OCI-LY7 (cell line): Measurements from ENCODE around the gene PADI4. TPM values are rescaled to one million over a fixed set of nuclear protein-coding genes. Genes with fewer than 3 reads are reported as not detected.

Experiments
- BruUV-seq: library from RNA; stranded (reverse); fragments of 400-500 nt; replicated peaks from 2 replicates; lab custom pipeline; 2021; lab: Mats Ljungman, UMichigan
- CTCF ChIA-PET: fragments of 300-600 bp; sonication (Branson Sonifier 250); formaldehyde crosslinking; loops from one replicate; lab custom pipeline; 2022; ENCODE audit warnings: antibody characterized with exemption; ENCODE audit not compliant: unreplicated experiment; lab: Charles Lee
- POLR2A ChIA-PET: fragments of 300-600 bp; sonication (Branson Sonifier 250); formaldehyde crosslinking; loops from one replicate; lab custom pipeline; 2022; ENCODE audit warnings: antibody characterized with exemption; lab: Charles Lee
- DNase-seq: peaks from one replicate; pipeline ENCODE4 v3.0.0-alpha.2; 2015; ENCODE audit warnings: low spot score
- H2AFZ ChIP-seq: fragments of 200-600 bp; sonication (generic), shearing (Covaris generic); 2 replicates; pipeline ENCODE4 v1.6.1; 2014; ENCODE audit warnings: mild to moderate bottlenecking, antibody characterized with exemption, low read length, moderate library complexity
- H3K27ac ChIP-seq: fragments of 200-600 bp; sonication (generic); 2 replicates; pipeline ENCODE4 v1.5.1; 2014; ENCODE audit warnings: mixed run types, low read depth, mild to moderate bottlenecking, moderate library complexity, low read length, inconsistent platforms; ENCODE audit not compliant: poor library complexity, severe bottlenecking
- H3K36me3 ChIP-seq: fragments of 200-600 bp; sonication (generic); 2 replicates; pipeline ENCODE4 v1.6.1; 2014; ENCODE audit warnings: mild to moderate bottlenecking, antibody characterized with exemption, low read length, moderate library complexity, mixed read lengths; ENCODE audit not compliant: insufficient read depth
- H3K4me1 ChIP-seq: fragments of 200-600 bp; sonication (generic); 2 replicates; pipeline ENCODE4 v1.5.1; 2014; ENCODE audit warnings: mild to moderate bottlenecking, low read length; ENCODE audit not compliant: insufficient read depth, poor library complexity, severe bottlenecking
- H3K4me2 ChIP-seq: fragments of 200-600 bp; sonication (generic); 2 replicates; pipeline ENCODE4 v1.6.1; 2014; ENCODE audit warnings: mild to moderate bottlenecking, low read length
- H3K4me3 ChIP-seq: fragments of 200-600 bp; sonication (generic); 2 replicates; pipeline ENCODE4 v1.5.1; 2014; ENCODE audit warnings: mild to moderate bottlenecking, low read depth, low read length; ENCODE audit not compliant: poor library complexity, severe bottlenecking
- H3K79me2 ChIP-seq: fragments of 200-600 bp; sonication (generic); 2 replicates; pipeline ENCODE4 v1.6.1; 2016; ENCODE audit warnings: low read depth, mild to moderate bottlenecking, low read length, moderate library complexity, mixed read lengths; ENCODE audit not compliant: insufficient read depth
- H3K9me2 ChIP-seq: fragments of 200-600 bp; sonication (generic); 2 replicates; pipeline ENCODE4 v1.6.1; 2016; ENCODE audit warnings: mild to moderate bottlenecking, low read length, mixed read lengths; ENCODE audit not compliant: insufficient read depth
- H3K9me3 ChIP-seq: fragments of 200-600 bp; sonication (generic); 2 replicates; pipeline ENCODE4 v1.6.1; 2014; ENCODE audit warnings: mild to moderate bottlenecking, mixed run types, low read length, mixed read lengths
- H4K20me1 ChIP-seq: fragments of 200-600 bp; sonication (generic); 2 replicates; pipeline ENCODE4 v1.6.1; 2014; ENCODE audit warnings: mild to moderate bottlenecking, antibody characterized with exemption, low read length, moderate library complexity, mixed read lengths; ENCODE audit not compliant: insufficient read depth
- EZH2phosphoT487 ChIP-seq: fragments of 200-600 bp; sonication (generic); IDR thresholded peaks from 2 replicates; pipeline ENCODE4 v1.6.1; 2018; ENCODE audit warnings: low read depth, borderline replicate concordance, mild to moderate bottlenecking, mixed run types, antibody characterized with exemption, low read length, moderate library complexity, mixed read lengths
- intact Hi-C: fragments of 100-400 bp; cut with micrococcal nuclease; formaldehyde crosslinking; loops from one replicate; pipeline ENCODE4 v1.10.0; 2022; ENCODE audit not compliant: unreplicated experiment
- total RNA-seq, 2 experiments: library from RNA; depleted of rRNA in 1 of 2; stranded (reverse); fragments of >200 nt in 1 of 2; shearing (Covaris generic) in 1 of 2; gene quantifications; 2 replicates each; pipeline ENCODE4 v1.2.3, GENCODE V29; 2014 to 2022
- TF ChIP-seq, protein P1 (sequence below): fragments of 200-600 bp; sonication (generic); conservative IDR thresholded peaks from 2 replicates; pipeline ENCODE4 v1.5.1; 2014; ENCODE audit warnings: mild to moderate bottlenecking, antibody characterized with exemption, low read length, moderate library complexity, mixed read lengths

PADI4 gene
- total RNA-seq, 2 experiments from 2014 or later: 0.19 TPM; not detected in 1

DNA sequence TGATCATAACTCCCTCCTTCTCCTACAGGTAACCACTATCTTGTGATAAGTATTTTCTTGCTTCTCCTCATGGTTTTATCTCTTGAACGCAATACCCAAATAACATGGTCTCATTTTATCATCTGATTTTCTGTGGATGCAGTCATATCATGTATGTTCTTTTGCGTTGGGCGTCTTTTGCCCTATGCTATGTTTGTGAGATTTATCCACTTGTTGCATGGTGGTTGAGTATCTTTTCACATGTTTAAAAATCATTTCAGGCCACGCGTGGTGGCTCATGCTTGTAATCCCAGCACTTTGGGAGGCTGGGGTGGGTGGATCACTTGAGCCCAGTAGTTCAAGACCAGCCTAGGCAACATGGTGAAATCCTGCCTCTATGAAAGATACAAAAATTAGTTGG, 43.5 kb upstream of the PADI4 start:
- ChIA-PET POLR2A (no interaction called here), CTCF (no interaction called here)
- H4K20me1 ChIP-seq: no peaks in the 10 kb centered on the region
- no TSS peak for BruUV-seq
- no peak for DNase-seq
- no peaks in the 10 kb centered on the region for H3K4me1 ChIP-seq
- H3K9me2 ChIP-seq: no peaks in the 10 kb centered on the region
- H3K27ac ChIP-seq: no peak overlapping the region
- H3K79me2 ChIP-seq: no peaks in the 10 kb centered on the region
- H3K36me3 ChIP-seq: no peaks in the 10 kb centered on the region
- no peak overlapping the region for H2AFZ ChIP-seq
- H3K9me3 ChIP-seq: no peaks in the 10 kb centered on the region
- H3K4me3 ChIP-seq: no peak overlapping the region
- intact Hi-C loops: no loop called here
- TF ChIP-seq EZH2phosphoT487: no peak
- TF ChIP-seq, protein P1, sequence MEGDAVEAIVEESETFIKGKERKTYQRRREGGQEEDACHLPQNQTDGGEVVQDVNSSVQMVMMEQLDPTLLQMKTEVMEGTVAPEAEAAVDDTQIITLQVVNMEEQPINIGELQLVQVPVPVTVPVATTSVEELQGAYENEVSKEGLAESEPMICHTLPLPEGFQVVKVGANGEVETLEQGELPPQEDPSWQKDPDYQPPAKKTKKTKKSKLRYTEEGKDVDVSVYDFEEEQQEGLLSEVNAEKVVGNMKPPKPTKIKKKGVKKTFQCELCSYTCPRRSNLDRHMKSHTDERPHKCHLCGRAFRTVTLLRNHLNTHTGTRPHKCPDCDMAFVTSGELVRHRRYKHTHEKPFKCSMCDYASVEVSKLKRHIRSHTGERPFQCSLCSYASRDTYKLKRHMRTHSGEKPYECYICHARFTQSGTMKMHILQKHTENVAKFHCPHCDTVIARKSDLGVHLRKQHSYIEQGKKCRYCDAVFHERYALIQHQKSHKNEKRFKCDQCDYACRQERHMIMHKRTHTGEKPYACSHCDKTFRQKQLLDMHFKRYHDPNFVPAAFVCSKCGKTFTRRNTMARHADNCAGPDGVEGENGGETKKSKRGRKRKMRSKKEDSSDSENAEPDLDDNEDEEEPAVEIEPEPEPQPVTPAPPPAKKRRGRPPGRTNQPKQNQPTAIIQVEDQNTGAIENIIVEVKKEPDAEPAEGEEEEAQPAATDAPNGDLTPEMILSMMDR: no peak
- H3K4me2 ChIP-seq: no peak overlapping the region

DNA sequence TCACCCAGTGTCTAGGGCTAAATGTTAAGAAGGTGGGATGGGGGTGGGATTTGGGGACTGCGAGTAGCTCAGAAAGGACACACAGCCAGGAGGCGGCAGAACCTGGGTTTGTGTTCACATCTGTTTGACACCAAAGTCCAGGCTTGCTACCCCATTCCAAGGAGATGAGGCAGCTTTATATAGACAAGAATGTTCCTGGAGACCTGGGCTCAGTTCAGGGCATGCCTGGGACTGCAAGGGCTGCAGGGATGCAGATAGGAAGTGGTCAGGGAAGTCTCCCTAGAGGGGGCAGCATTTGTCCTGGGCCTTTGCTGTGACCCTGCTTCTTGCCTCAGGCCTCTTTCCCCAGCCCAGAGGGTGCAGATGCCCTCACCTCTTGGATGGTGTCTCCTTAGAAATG, 42.8 kb upstream of the PADI4 start:
- Histone ChIP-seq H4K20me1 (no peaks in the 10 kb centered on the region), H3K9me3 (no peaks in the 10 kb centered on the region), H3K4me3 (no peak overlapping the region), H3K36me3 (no peaks in the 10 kb centered on the region), H3K9me2 (no peaks in the 10 kb centered on the region), H3K4me1 (no peaks in the 10 kb centered on the region), H3K79me2 (no peaks in the 10 kb centered on the region), H3K4me2 (no peak overlapping the region), H2AFZ (no peak overlapping the region), H3K27ac (no peak overlapping the region)
- POLR2A ChIA-PET: no interaction called here
- TF ChIP-seq, protein P1: no peak
- TF ChIP-seq EZH2phosphoT487: no peak
- no TSS peak for BruUV-seq
- CTCF ChIA-PET: no interaction called here
- intact Hi-C loops: no loop called here
- no peak for DNase-seq

DNA sequence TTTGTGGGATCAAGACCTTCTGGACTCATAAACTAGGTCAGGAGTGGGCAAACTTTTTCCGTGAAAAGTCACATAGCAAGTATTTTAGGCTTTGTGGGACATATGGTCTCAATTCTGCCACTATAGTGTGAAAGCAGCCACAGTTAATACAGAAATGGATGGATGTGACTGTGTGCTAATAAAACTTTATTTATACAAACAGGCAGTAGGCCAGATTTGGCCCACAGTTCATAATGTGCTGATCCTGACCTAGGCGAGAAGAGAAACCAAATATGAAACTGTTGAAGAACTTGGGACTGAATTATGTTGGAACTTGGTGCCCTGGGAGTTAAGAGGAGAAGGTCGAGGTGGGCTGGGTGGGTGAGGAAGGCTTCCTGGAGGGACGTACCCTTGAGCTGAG, 42.0 kb upstream of the PADI4 start:
- Histone ChIP-seq H3K4me1 (no peaks in the 10 kb centered on the region), H3K27ac (no peak overlapping the region), H4K20me1 (no peaks in the 10 kb centered on the region), H3K4me3 (no peak overlapping the region), H3K79me2 (no peaks in the 10 kb centered on the region), H3K4me2 (no peak overlapping the region), H3K9me3 (no peaks in the 10 kb centered on the region), H3K36me3 (no peaks in the 10 kb centered on the region), H3K9me2 (no peaks in the 10 kb centered on the region), H2AFZ (no peak overlapping the region)
- intact Hi-C loops: no loop called here
- ChIA-PET CTCF (no interaction called here), POLR2A (no interaction called here)
- BruUV-seq: no TSS peak
- no peak for DNase-seq
- TF ChIP-seq, protein P1: no peak
- TF ChIP-seq EZH2phosphoT487: no peak
